Transverse colon (tissue), 4 donors: ENCODE measurements around the gene FARP1.

Experiments
- CTCF ChIP-seq, 5 experiments: fragments of 200-600 bp in 3 of 5; fragments of 450-650 bp in 2 of 5; sonication (generic) in 3 of 5; IDR thresholded peaks; 1 replicate in 2 of 5; 2 replicates in 3 of 5; pipeline ENCODE4 v1.5.1; 2016 to 2017; ENCODE audit warnings: antibody characterized with exemption in 5 of 5, inconsistent platforms in 3 of 5, mild to moderate bottlenecking in 2 of 5, moderate library complexity in 1 of 5
- POLR2A ChIP-seq: fragments of 450-650 bp; IDR thresholded peaks from one replicate; pipeline ENCODE4 v1.6.1; 2016; ENCODE audit warnings: antibody characterized with exemption, mild to moderate bottlenecking, moderate library complexity
- POLR2AphosphoS5 ChIP-seq, 3 donors: sonication (generic); formaldehyde crosslinking; IDR thresholded peaks; one replicate each; pipeline ENCODE4 v1.6.1; 2016; ENCODE audit warnings: antibody characterized with exemption in 3 of 3

- TF ChIP-seq POLR2A (no peak), POLR2AphosphoS5 (IDR thresholded peaks at IDR 0.05) (no peak), CTCF (IDR thresholded peaks at IDR 0.05) (no peak)
Observed at GRCh38 chr13:98321395-98321794, 178.5 kb downstream of the FARP1 start.
